Measurements from ENCODE around the gene ABCD1. TPM values are rescaled to one million over a fixed set of nuclear protein-coding genes. Genes with fewer than 3 reads are reported as not detected.
A peak's percentile ranks its signal among the peaks of the same experiment; 100 is the strongest.
"Not testable (repeated sequence)": the region's sequence is repeated elsewhere in the genome, so short reads cannot be mapped to it uniquely, and the experiment has no call there.

The ABCD1 gene
- total RNA-seq, 1 donor from 2014 or later, result 20.3 TPM

- Mint-ChIP-seq H3K27ac (ENCODE audit: unreplicated experiment) (no peak overlapping the region), H3K4me3 (ENCODE audit: unreplicated experiment) (no peak overlapping the region), H3K4me1 (ENCODE audit: low read depth) (peaks cover 22% of the 10 kb centered on the region), H3K27me3 (ENCODE audit: low read depth) (no peaks in the 10 kb centered on the region), H3K9me3 (ENCODE audit: low read depth) (peaks cover 15% of the 10 kb centered on the region), H3K36me3 (ENCODE audit: low read depth) (peaks cover 12% of the 10 kb centered on the region)
- peak; percentile 11 for TF ChIP-seq CTCF (IDR thresholded peaks at IDR 0.05)
- DNase-seq (ENCODE audit: low spot score), result no peak
Observed at GRCh38 chrX:153728095-153728494, 3.4 kb downstream of the ABCD1 start.

GRCh38 chrX:153728951-153729631, 4.4 kb downstream of the ABCD1 start:
- TF ChIP-seq CTCF (IDR thresholded peaks at IDR 0.05), result no peak
- no peak overlapping the region for H3K4me3 Mint-ChIP-seq (ENCODE audit: unreplicated experiment)
- H3K27ac Mint-ChIP-seq (ENCODE audit: unreplicated experiment), result no peak overlapping the region

GRCh38 chrX:153730115-153730514, 5.5 kb downstream of the ABCD1 start:
- Mint-ChIP-seq H3K9me3 (ENCODE audit: low read depth) (peaks cover 20% of the 10 kb centered on the region), H3K36me3 (ENCODE audit: low read depth) (peaks cover 16% of the 10 kb centered on the region), H3K4me1 (ENCODE audit: low read depth) (peaks cover 22% of the 10 kb centered on the region)
- not testable (repeated sequence) for H3K27me3 Mint-ChIP-seq (ENCODE audit: low read depth); H3K27ac Mint-ChIP-seq (ENCODE audit: unreplicated experiment); H3K4me3 Mint-ChIP-seq (ENCODE audit: unreplicated experiment)
- DNase-seq (ENCODE audit: low spot score), result peak; percentile 64

More at GRCh38 chrX:153728951-153729631, 4.4 kb downstream of the ABCD1 start:
- H3K27me3 Mint-ChIP-seq (ENCODE audit: low read depth), result no peaks in the 10 kb centered on the region
- DNase-seq (ENCODE audit: low spot score), result peak; percentile 90
- peaks cover 22% of the 10 kb centered on the region for H3K4me1 Mint-ChIP-seq (ENCODE audit: low read depth)
- H3K9me3 Mint-ChIP-seq (ENCODE audit: low read depth), result peaks cover 15% of the 10 kb centered on the region
- peaks cover 12% of the 10 kb centered on the region for H3K36me3 Mint-ChIP-seq (ENCODE audit: low read depth)

- DNase-seq (ENCODE audit: low spot score), result no peak
- H3K27ac Mint-ChIP-seq (ENCODE audit: unreplicated experiment), result no peak overlapping the region
- H3K4me3 Mint-ChIP-seq (ENCODE audit: unreplicated experiment), result no peak overlapping the region
Observed at GRCh38 chrX:153731117-153731844, 6.6 kb downstream of the ABCD1 start.

GRCh38 chrX:153731845-153732215, 7.2 kb downstream of the ABCD1 start:
- Mint-ChIP-seq H3K9me3 (ENCODE audit: low read depth) (peaks cover 20% of the 10 kb centered on the region), H3K27ac (ENCODE audit: unreplicated experiment) (no peak overlapping the region), H3K36me3 (ENCODE audit: low read depth) (peaks cover 19% of the 10 kb centered on the region), H3K27me3 (ENCODE audit: low read depth) (no peaks in the 10 kb centered on the region), H3K4me1 (ENCODE audit: low read depth) (peaks cover 11% of the 10 kb centered on the region), H3K4me3 (ENCODE audit: unreplicated experiment) (no peak overlapping the region)
- TF ChIP-seq CTCF (IDR thresholded peaks at IDR 0.05), result no peak
- DNase-seq (ENCODE audit: low spot score), result no peak

More at GRCh38 chrX:153731117-153731844, 6.6 kb downstream of the ABCD1 start:
- Mint-ChIP-seq H3K36me3 (ENCODE audit: low read depth) (peaks cover 16% of the 10 kb centered on the region), H3K9me3 (ENCODE audit: low read depth) (peaks cover 20% of the 10 kb centered on the region), H3K4me1 (ENCODE audit: low read depth) (peaks cover 15% of the 10 kb centered on the region), H3K27me3 (ENCODE audit: low read depth) (no peaks in the 10 kb centered on the region)
- TF ChIP-seq CTCF (IDR thresholded peaks at IDR 0.05), result no peak
